Measurements from ENCODE around the gene OSTF1. TPM values are rescaled to one million over a fixed set of nuclear protein-coding genes. Genes with fewer than 3 reads are reported as not detected.

The OSTF1 gene
- total RNA-seq, 4 donors from 2014 or later = 22.9 to 29.3 (median 26.9) TPM

- no peak overlapping the region for H3K27ac ChIP-seq (replicated peaks in 1 of 4)
- TF ChIP-seq EP300 (IDR thresholded peaks at IDR 0.05) = no peak
- 91% methylated on average over 2 of the region's 2 CpGs for WGBS
Observed at GRCh38 chr9:75105019-75105540, 16.8 kb downstream of the OSTF1 start.

GRCh38 chr9:75105841-75106240 is 17.5 kb downstream of the OSTF1 start:
- intact Hi-C loops (cut with DNase I) = no loop called here
- peaks cover 0 to 6% (median 0%) of the 10 kb centered on the region in 4 donors for H3K36me3 ChIP-seq
- H3K9me3 ChIP-seq = no peaks in the 10 kb centered on the region
- WGBS = 56% methylated on average over 2 of the region's 2 CpGs
- no peaks in the 10 kb centered on the region for H3K27me3 ChIP-seq
- DNase-seq (ENCODE audit: extremely low spot score) = no peak
- H3K27ac ChIP-seq (replicated peaks in 1 of 4) = no peak overlapping the region
- H3K4me1 ChIP-seq = peaks cover 17 to 37% (median 25%) of the 10 kb centered on the region in 4 donors
- no peak overlapping the region for H3K4me3 ChIP-seq
- TF ChIP-seq POLR2AphosphoS5 (IDR thresholded peaks at IDR 0.05) (no peak), POLR2A (IDR thresholded peaks at IDR 0.05; ENCODE audit: low read depth) (no peak), EP300 (IDR thresholded peaks at IDR 0.05) (no peak)
- TF ChIP-seq, protein P1, sequence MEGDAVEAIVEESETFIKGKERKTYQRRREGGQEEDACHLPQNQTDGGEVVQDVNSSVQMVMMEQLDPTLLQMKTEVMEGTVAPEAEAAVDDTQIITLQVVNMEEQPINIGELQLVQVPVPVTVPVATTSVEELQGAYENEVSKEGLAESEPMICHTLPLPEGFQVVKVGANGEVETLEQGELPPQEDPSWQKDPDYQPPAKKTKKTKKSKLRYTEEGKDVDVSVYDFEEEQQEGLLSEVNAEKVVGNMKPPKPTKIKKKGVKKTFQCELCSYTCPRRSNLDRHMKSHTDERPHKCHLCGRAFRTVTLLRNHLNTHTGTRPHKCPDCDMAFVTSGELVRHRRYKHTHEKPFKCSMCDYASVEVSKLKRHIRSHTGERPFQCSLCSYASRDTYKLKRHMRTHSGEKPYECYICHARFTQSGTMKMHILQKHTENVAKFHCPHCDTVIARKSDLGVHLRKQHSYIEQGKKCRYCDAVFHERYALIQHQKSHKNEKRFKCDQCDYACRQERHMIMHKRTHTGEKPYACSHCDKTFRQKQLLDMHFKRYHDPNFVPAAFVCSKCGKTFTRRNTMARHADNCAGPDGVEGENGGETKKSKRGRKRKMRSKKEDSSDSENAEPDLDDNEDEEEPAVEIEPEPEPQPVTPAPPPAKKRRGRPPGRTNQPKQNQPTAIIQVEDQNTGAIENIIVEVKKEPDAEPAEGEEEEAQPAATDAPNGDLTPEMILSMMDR (IDR thresholded peaks at IDR 0.05) = no peak

More at GRCh38 chr9:75105019-75105540, 16.8 kb downstream of the OSTF1 start:
- no peak for DNase-seq (ENCODE audit: extremely low spot score)
- H3K4me1 ChIP-seq = peaks cover 20 to 42% (median 32%) of the 10 kb centered on the region in 4 donors
- H3K27me3 ChIP-seq = no peaks in the 10 kb centered on the region
- H3K4me3 ChIP-seq = no peak overlapping the region
- intact Hi-C loops (cut with DNase I) = no loop called here
- peaks cover 0 to 6% (median 0%) of the 10 kb centered on the region in 4 donors for H3K36me3 ChIP-seq
- no peaks in the 10 kb centered on the region for H3K9me3 ChIP-seq

DNA sequence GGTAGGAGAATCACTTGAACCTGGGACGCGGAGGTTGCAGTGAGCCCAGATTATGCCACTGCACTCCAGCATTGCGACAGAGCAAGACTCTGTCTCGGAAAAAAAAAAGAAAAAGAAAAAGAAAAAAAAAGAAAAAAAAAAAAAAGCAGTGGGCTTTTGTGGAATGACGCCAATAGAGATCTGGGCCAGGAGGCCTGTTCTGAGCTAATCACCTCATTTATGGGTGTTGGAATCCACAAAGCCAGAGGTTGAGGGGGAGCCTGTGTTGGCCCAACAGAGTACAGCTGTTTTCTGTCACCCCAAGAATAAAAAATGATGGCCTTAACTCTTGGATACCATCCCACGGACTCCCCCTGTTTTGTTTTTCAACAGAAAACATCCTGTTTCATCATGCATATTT is 18.5 kb downstream of the OSTF1 start:
- intact Hi-C loops (cut with DNase I) = no loop called here
- H3K27me3 ChIP-seq = no peaks in the 10 kb centered on the region
- H3K4me1 ChIP-seq = peaks cover 17 to 35% (median 21%) of the 10 kb centered on the region in 4 donors
- peaks cover 0 to 6% (median 0%) of the 10 kb centered on the region in 4 donors for H3K36me3 ChIP-seq
- H3K4me3 ChIP-seq = no peak overlapping the region
- peak overlapping the region in 3 of 4 donors; percentile 28 to 48 (median 37) for H3K27ac ChIP-seq (replicated peaks in 1 of 4)
- TF ChIP-seq POLR2AphosphoS5 (IDR thresholded peaks at IDR 0.05) = peak in 1 of 2 donors; percentile 12
- TF ChIP-seq EP300 (IDR thresholded peaks at IDR 0.05) = no peak
- 71% methylated on average over 6 of the region's 6 CpGs for WGBS
- no peak for DNase-seq (ENCODE audit: extremely low spot score)
- H3K9me3 ChIP-seq = no peaks in the 10 kb centered on the region

DNA sequence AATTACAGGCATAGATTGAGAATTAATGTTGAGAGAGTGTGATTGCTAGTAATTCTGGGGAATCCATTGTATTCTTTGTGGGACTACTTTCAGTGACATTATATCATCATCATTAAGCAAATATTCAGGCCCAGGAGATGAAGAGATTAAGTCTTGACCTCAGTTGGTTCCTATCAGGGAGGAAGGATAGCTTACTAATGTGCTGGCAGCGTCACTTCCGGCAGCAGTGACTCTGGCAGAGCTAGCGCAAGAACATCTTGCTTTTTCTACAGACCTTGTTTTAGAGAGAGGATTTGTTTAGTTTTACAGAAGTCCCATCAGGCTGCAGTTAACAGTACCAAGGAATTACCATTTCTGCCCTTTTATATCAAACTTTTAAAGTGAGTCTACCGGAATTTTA is 20.3 kb downstream of the OSTF1 start:
- WGBS = 50% methylated on average over 4 of the region's 4 CpGs
- no peak for DNase-seq (ENCODE audit: extremely low spot score)

DNA sequence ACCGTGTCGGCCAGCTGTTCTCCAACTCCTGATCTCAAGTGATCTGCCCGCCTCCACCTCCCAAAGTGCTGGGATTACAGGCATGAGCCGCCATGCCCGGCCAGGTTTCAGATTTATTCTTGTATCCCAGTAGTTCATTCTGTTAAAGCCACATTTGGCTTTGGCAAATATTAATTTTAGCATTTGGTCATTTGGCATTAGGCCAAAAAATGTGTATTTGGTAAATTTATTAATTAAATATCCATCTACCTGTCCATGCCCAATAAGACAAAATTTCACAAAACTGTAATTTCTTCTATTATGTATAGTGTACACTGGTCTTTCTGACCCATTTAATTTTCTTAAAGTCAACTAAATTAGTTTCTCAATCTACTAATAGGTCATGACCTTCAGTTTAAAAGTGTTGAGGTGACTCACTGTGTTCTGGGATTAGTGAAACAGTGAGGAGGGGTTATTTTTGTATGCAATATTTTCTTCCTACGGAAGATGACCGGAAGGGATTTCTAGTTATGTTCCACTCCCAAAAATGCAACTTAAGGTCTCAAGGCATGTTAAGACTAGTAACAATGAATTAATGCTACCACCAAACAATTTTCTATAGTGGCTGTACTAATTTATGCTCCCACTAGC is 21.0 kb downstream of the OSTF1 start:
- TF ChIP-seq, protein P1 (IDR thresholded peaks at IDR 0.05) = no peak
- TF ChIP-seq EP300 (IDR thresholded peaks at IDR 0.05) (no peak), POLR2AphosphoS5 (IDR thresholded peaks at IDR 0.05) (no peak), POLR2A (IDR thresholded peaks at IDR 0.05; ENCODE audit: low read depth) (no peak)
- Histone ChIP-seq H3K27me3 (no peaks in the 10 kb centered on the region), H3K9me3 (no peaks in the 10 kb centered on the region), H3K27ac (replicated peaks in 1 of 4) (peak overlapping the region; percentile 1 to 53 (median 34)), H3K4me1 (peaks cover 17 to 38% (median 21%) of the 10 kb centered on the region in 4 donors), H3K4me3 (no peak overlapping the region), H3K36me3 (no peaks in the 10 kb centered on the region)
- intact Hi-C loops (cut with DNase I) = no loop called here
- 89% methylated on average over 7 of the region's 7 CpGs for WGBS
- DNase-seq (ENCODE audit: extremely low spot score) = no peak

More for the DNA sequence above, 20.3 kb downstream of the OSTF1 start:
- H3K27ac ChIP-seq (replicated peaks in 1 of 4) = peak overlapping the region; percentile 1 to 53 (median 34)
- H3K4me3 ChIP-seq = no peak overlapping the region
- intact Hi-C loops (cut with DNase I) = no loop called here
- peak in 1 of 2 donors; percentile 25 for TF ChIP-seq POLR2AphosphoS5 (IDR thresholded peaks at IDR 0.05)
- no peak for TF ChIP-seq EP300 (IDR thresholded peaks at IDR 0.05)
- TF ChIP-seq, protein P1 (IDR thresholded peaks at IDR 0.05) = no peak
- no peak for TF ChIP-seq POLR2A (IDR thresholded peaks at IDR 0.05; ENCODE audit: low read depth)
- H3K9me3 ChIP-seq = no peaks in the 10 kb centered on the region
- no peaks in the 10 kb centered on the region for H3K36me3 ChIP-seq
- no peaks in the 10 kb centered on the region for H3K27me3 ChIP-seq
- H3K4me1 ChIP-seq = peaks cover 17 to 35% (median 21%) of the 10 kb centered on the region in 4 donors

Data from esophagus muscularis mucosa (tissue), 4 donors.